ENCODE results near the gene ARHGAP10.

GRCh38 chr4:147848634-147849033, 116.7 kb downstream of the ARHGAP10 start:
- TF ChIP-seq POLR2A (IDR thresholded peaks at IDR 0.05) (no peak), CTCF (IDR thresholded peaks at IDR 0.05) (no peak)

All from esophagus squamous epithelium (tissue), 4 donors.